Upper lobe of left lung (tissue), 6 donors: ENCODE data around the gene MTCP1. TPM values are rescaled to one million over a fixed set of nuclear protein-coding genes. Genes with fewer than 3 reads are reported as not detected.

Experiments
- ATAC-seq, 2 donors: fragments of 200-7000 bp; cut with Tn5 transposase; one replicate each; pipeline ENCODE4 v1.9.1; 2022; ENCODE audit warnings: mild to moderate bottlenecking in 2 of 2, moderate library complexity in 2 of 2; ENCODE audit not compliant: low FRiP score in 2 of 2
- DNase-seq, 2 donors: peaks; one replicate each; pipeline ENCODE4 v3.0.0-alpha.2; 2019 to 2020
- H3K27ac ChIP-seq, 4 donors: fragments of 200-600 bp; sonication (generic); one replicate each; pipeline ENCODE4 v1.5.1; 2016 to 2019
- H3K27me3 ChIP-seq, 4 donors: fragments of 200-600 bp; sonication (generic); one replicate each; pipeline ENCODE4 v1.5.1; 2017 to 2019
- H3K36me3 ChIP-seq, 4 donors: fragments of 200-600 bp; sonication (generic); one replicate each; pipeline ENCODE4 v1.5.1; 2016 to 2019
- H3K4me1 ChIP-seq, 4 donors: fragments of 200-600 bp; sonication (generic); one replicate each; pipeline ENCODE4 v1.5.1; 2018 to 2019
- H3K4me3 ChIP-seq, 4 donors: fragments of 200-600 bp; sonication (generic); one replicate each; pipeline ENCODE4 v1.5.1; 2017 to 2019; ENCODE audit warnings: mild to moderate bottlenecking in 2 of 4, moderate library complexity in 1 of 4
- H3K9me3 ChIP-seq, 4 donors: fragments of 200-600 bp; sonication (generic); one replicate each; pipeline ENCODE4 v1.5.1; 2018 to 2019
- EP300 ChIP-seq, 4 donors: sonication (generic); formaldehyde crosslinking; IDR thresholded peaks; one replicate each; pipeline ENCODE4 v1.5.1; 2017; ENCODE audit warnings: antibody characterized with exemption in 4 of 4, control low read depth in 2 of 4
- POLR2A ChIP-seq, 4 donors: fragments of 450-650 bp; IDR thresholded peaks; one replicate each; pipeline ENCODE4 v1.5.1; 2016 to 2017; ENCODE audit warnings: antibody characterized with exemption in 4 of 4, mild to moderate bottlenecking in 2 of 4
- POLR2AphosphoS5 ChIP-seq, 2 donors: sonication (generic); formaldehyde crosslinking; IDR thresholded peaks; one replicate each; pipeline ENCODE4 v1.5.1; 2017; ENCODE audit warnings: antibody characterized with exemption in 2 of 2
- WGBS, 2 donors: methylation state at CpG; one replicate each; pipeline ENCODE4 v1.1.5; 2017 to 2018; 5-methylcytosine and 5-hydroxymethylcytosine counted together
- total RNA-seq, 6 donors: library from RNA; depleted of rRNA in 4 of 6; stranded (reverse); fragments of >200 nt in 4 of 6; gene quantifications; one replicate each; pipeline versions ENCODE4 v1.1.0 to v1.2.1, GENCODE V29; 2016 to 2021
- TF ChIP-seq, protein P1 (sequence below), 6 experiments: fragments of 450-650 bp in 4 of 6; fragments of 200-600 bp in 2 of 6; sonication (generic) in 2 of 6; IDR thresholded peaks; one replicate each; pipeline ENCODE4 v1.5.1; 2016 to 2019; ENCODE audit warnings: antibody characterized with exemption in 6 of 6
- donor health status: DM: no; HTN: no; CAD: no; lungs with moderate emphysema.
- donor health status: DM: no; HTN: yes; CAD: no; lungs with severe emphysema.

MTCP1 gene
- total RNA-seq, 6 donors from 2014 or later, result 3.4 to 12.3 (median 8.0) TPM

DNA sequence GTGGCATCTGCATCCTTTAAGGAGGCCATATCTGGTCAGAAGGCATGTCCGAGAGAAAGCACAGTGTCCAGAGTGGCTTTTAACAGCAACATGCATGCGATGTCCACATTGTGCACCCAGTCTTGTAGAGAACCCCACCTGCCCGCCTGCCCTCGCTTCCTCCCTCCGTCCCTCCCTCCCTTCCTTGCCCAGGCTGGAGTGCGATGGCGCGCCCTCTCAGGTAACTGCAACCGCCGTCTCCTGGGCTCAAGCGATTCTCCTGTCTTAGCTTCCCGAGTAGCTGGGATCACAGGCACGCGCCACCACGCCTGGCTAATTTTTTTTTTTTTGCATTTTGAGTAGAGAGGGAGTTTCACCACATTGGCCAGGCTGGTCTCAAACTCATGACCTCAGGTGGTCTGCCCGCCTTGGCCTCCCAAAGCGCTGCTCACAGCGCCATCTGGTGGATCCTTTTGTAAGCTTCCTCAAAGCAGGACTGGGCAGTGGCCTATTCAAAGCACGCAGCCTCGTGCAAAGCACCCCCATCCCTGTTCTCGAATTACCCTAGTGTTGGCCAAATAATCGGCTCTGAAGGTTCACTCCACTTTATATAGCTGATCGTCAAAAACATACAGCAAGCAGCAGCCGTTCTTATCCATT, 15.4 kb upstream of the MTCP1 start:
- peaks cover 0 to 11% (median 5%) of the 10 kb centered on the region in 4 donors for H3K36me3 ChIP-seq
- H3K4me1 ChIP-seq, result no peaks in the 10 kb centered on the region
- WGBS, 2 donors, result 74 to 94% methylated on average over 18 to 24 of the region's 24 CpGs
- DNase-seq (no peak), ATAC-seq (peak in 1 of 2 donors; percentile 54)
- no peaks in the 10 kb centered on the region for H3K27me3 ChIP-seq
- H3K9me3 ChIP-seq, result no peaks in the 10 kb centered on the region
- H3K4me3 ChIP-seq, result no peak overlapping the region
- H3K27ac ChIP-seq, result no peak overlapping the region
- TF ChIP-seq POLR2AphosphoS5 (IDR thresholded peaks at IDR 0.05) (no peak), EP300 (IDR thresholded peaks at IDR 0.05) (no peak)
- TF ChIP-seq, protein P1, sequence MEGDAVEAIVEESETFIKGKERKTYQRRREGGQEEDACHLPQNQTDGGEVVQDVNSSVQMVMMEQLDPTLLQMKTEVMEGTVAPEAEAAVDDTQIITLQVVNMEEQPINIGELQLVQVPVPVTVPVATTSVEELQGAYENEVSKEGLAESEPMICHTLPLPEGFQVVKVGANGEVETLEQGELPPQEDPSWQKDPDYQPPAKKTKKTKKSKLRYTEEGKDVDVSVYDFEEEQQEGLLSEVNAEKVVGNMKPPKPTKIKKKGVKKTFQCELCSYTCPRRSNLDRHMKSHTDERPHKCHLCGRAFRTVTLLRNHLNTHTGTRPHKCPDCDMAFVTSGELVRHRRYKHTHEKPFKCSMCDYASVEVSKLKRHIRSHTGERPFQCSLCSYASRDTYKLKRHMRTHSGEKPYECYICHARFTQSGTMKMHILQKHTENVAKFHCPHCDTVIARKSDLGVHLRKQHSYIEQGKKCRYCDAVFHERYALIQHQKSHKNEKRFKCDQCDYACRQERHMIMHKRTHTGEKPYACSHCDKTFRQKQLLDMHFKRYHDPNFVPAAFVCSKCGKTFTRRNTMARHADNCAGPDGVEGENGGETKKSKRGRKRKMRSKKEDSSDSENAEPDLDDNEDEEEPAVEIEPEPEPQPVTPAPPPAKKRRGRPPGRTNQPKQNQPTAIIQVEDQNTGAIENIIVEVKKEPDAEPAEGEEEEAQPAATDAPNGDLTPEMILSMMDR (IDR thresholded peaks at IDR 0.05), result peak; percentile 27 to 47 (median 36)

DNA sequence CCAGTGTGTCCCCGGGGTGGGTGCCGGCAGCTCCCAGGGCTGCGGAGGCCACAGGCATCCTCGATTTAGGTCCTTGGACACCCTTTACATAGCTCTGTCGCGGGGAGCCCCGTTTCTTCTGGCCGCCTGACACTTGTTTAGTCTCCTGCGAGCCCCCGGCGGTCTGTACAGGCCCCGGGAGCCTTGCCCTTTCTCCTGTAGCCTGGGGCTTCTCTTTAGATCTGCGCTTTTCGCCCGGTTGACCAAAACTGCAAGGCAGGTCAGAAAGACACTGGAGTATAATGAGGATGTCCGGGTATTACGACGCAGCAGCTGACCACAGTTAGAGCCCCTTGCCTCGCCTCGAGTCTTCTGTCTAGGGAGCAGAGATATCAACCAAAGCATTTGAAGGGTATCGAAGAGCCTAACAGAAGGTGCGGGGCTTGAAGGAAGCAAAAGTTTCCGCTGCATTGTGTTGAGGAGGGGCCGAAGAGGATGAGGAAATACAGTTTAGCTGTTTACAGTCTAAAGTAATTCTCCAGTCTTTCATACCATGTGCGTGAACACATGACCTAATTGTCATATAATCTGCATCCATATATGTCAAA, 851 bp upstream of the MTCP1 start:
- H3K36me3 ChIP-seq, result no peaks in the 10 kb centered on the region
- DNase-seq, result peak in 1 of 2 donors; percentile 24
- peak overlapping the region; percentile 83 to 91 (median 86) for H3K27ac ChIP-seq
- peaks cover 0 to 9% (median 5%) of the 10 kb centered on the region in 4 donors for H3K4me1 ChIP-seq
- H3K9me3 ChIP-seq, result no peaks in the 10 kb centered on the region
- peak overlapping the region; percentile 42 to 71 (median 64) for H3K4me3 ChIP-seq
- no peak for ATAC-seq
- H3K27me3 ChIP-seq, result no peaks in the 10 kb centered on the region
- TF ChIP-seq POLR2A (IDR thresholded peaks at IDR 0.05), result no peak
- TF ChIP-seq EP300 (IDR thresholded peaks at IDR 0.05), result no peak
- TF ChIP-seq, protein P1 (IDR thresholded peaks at IDR 0.05), result no peak
- TF ChIP-seq POLR2AphosphoS5 (IDR thresholded peaks at IDR 0.05), result no peak
- 6 to 41% methylated on average over 2 to 25 of the region's 25 CpGs for WGBS, 2 donors

DNA sequence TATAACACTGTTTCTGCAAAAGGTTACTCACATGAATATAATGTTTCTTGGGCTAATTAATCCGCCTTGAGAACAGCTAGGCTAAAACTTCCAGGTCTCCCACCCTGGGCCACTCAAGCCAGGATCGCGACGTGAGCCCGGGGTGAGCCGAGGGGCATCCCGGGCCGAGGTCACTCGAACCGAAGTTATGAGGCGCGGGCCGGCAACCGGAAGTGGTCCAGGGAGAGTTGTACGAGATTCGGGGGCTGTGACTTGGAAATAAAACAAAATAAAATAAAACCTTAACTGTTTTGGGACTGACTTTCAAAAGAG, 317 bp downstream of the MTCP1 start:
- H3K9me3 ChIP-seq, result no peaks in the 10 kb centered on the region
- no peaks in the 10 kb centered on the region for H3K27me3 ChIP-seq
- peaks cover 0 to 9% (median 5%) of the 10 kb centered on the region in 4 donors for H3K4me1 ChIP-seq
- H3K4me3 ChIP-seq, result peak overlapping the region in 3 of 4 donors; percentile 60 to 67 (median 60)
- H3K36me3 ChIP-seq, result no peaks in the 10 kb centered on the region
- TF ChIP-seq POLR2AphosphoS5 (IDR thresholded peaks at IDR 0.05), result no peak
- no peak for TF ChIP-seq EP300 (IDR thresholded peaks at IDR 0.05)
- no peak for TF ChIP-seq POLR2A (IDR thresholded peaks at IDR 0.05)
- TF ChIP-seq, protein P1 (IDR thresholded peaks at IDR 0.05), result no peak
- H3K27ac ChIP-seq, result peak overlapping the region; percentile 86 to 91 (median 88)
- ATAC-seq, result peak in 1 of 2 donors; percentile 38
- 41% methylated on average over 16 of the region's 16 CpGs; no CpG with 5 or more reads in 1 of the 2 donors for WGBS, 2 donors
- DNase-seq, result no peak

DNA sequence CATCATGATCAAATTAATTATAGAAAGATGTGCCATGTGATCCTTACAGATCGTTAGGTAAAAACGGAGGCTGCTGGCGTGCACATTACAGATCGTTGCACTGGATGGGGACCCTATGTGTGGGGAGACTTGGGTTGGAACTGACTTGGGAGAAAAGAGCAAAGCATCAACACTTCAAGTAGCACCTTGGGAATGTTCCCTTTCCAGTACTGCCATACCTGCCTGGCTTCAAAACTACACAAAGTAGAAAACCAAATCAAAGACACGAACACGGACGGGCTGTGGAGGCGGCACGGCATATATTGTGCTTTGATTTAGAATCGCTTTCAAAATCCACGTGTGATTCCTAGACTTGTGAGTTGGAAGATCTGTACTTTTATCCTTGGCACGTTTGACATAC, 898 bp downstream of the MTCP1 start:
- 6 to 40% methylated on average over 12 of the region's 12 CpGs for WGBS, 2 donors
- ATAC-seq, result no peak

More for the DNA sequence above, 898 bp downstream of the MTCP1 start:
- H3K27ac ChIP-seq, result peak overlapping the region in 1 of 4 donors; percentile 91
- H3K4me1 ChIP-seq, result peaks cover 0 to 9% (median 5%) of the 10 kb centered on the region in 4 donors
- no peaks in the 10 kb centered on the region for H3K27me3 ChIP-seq
- H3K4me3 ChIP-seq, result peak overlapping the region in 3 of 4 donors; percentile 60 to 67 (median 60)
- H3K9me3 ChIP-seq, result no peaks in the 10 kb centered on the region
- TF ChIP-seq EP300 (IDR thresholded peaks at IDR 0.05), result no peak
- TF ChIP-seq POLR2A (IDR thresholded peaks at IDR 0.05), result no peak
- TF ChIP-seq, protein P1 (IDR thresholded peaks at IDR 0.05), result no peak
- TF ChIP-seq POLR2AphosphoS5 (IDR thresholded peaks at IDR 0.05), result no peak
- DNase-seq, result no peak
- H3K36me3 ChIP-seq, result no peaks in the 10 kb centered on the region
